ENCODE data around the gene TMUB1. TPM values are rescaled to one million over a fixed set of nuclear protein-coding genes. Genes with fewer than 3 reads are reported as not detected.

TMUB1 gene
- total RNA-seq, 1 donor, result 18.1 TPM

- no peaks in the 10 kb centered on the region for H3K4me1 ChIP-seq (ENCODE audit: insufficient read depth, low read length)
- no peak overlapping the region for H3K27ac ChIP-seq (ENCODE audit: low read depth, low read length)
- H4K20me1 ChIP-seq (ENCODE audit: insufficient read depth, low read length), result peaks cover 21% of the 10 kb centered on the region
- peaks cover 33% of the 10 kb centered on the region for H3K36me3 ChIP-seq (ENCODE audit: insufficient read depth, low read length)
- H3K27me3 ChIP-seq (ENCODE audit: insufficient read depth, low read length), result no peaks in the 10 kb centered on the region
- H3K79me2 ChIP-seq (ENCODE audit: insufficient read depth, low read length), result no peaks in the 10 kb centered on the region
- H2AFZ ChIP-seq (ENCODE audit: low read length), result no peak overlapping the region
- H3K4me3 ChIP-seq (ENCODE audit: insufficient read depth, low read length), result no peak overlapping the region
- DNase-seq (ENCODE audit: insufficient read length, low spot score, missing footprints), result peak; percentile 77
- no peaks in the 10 kb centered on the region for H3K9me3 ChIP-seq (ENCODE audit: low read depth, low read length)
- no peak overlapping the region for H3K4me2 ChIP-seq (ENCODE audit: insufficient read depth, low read length)
- TF ChIP-seq CTCF (IDR thresholded peaks at IDR 0.05; ENCODE audit: extremely low read depth, low read depth, low read length), result no peak
Measured at GRCh38 chr7:151131224-151131591, 47.9 kb upstream of the TMUB1 start.

GRCh38 chr7:151130741-151131157, 47.5 kb upstream of the TMUB1 start:
- H4K20me1 ChIP-seq (ENCODE audit: insufficient read depth, low read length), result peaks cover 21% of the 10 kb centered on the region

GRCh38 chr7:151129960-151130591, 46.8 kb upstream of the TMUB1 start:
- no peak for TF ChIP-seq CTCF (IDR thresholded peaks at IDR 0.05; ENCODE audit: extremely low read depth, low read depth, low read length)
- no peaks in the 10 kb centered on the region for H3K4me1 ChIP-seq (ENCODE audit: insufficient read depth, low read length)
- H3K79me2 ChIP-seq (ENCODE audit: insufficient read depth, low read length), result no peaks in the 10 kb centered on the region
- H3K36me3 ChIP-seq (ENCODE audit: insufficient read depth, low read length), result peaks cover 24% of the 10 kb centered on the region
- peak; percentile 80 for DNase-seq (ENCODE audit: insufficient read length, low spot score, missing footprints)
- no peak overlapping the region for H3K4me3 ChIP-seq (ENCODE audit: insufficient read depth, low read length)
- H3K27me3 ChIP-seq (ENCODE audit: insufficient read depth, low read length), result no peaks in the 10 kb centered on the region
- H3K9me3 ChIP-seq (ENCODE audit: low read depth, low read length), result no peaks in the 10 kb centered on the region
- H2AFZ ChIP-seq (ENCODE audit: low read length), result no peak overlapping the region
- no peak overlapping the region for H3K27ac ChIP-seq (ENCODE audit: low read depth, low read length)
- no peak overlapping the region for H3K4me2 ChIP-seq (ENCODE audit: insufficient read depth, low read length)
- H4K20me1 ChIP-seq (ENCODE audit: insufficient read depth, low read length), result peaks cover 23% of the 10 kb centered on the region

More at GRCh38 chr7:151130741-151131157, 47.5 kb upstream of the TMUB1 start:
- Histone ChIP-seq H3K27me3 (ENCODE audit: insufficient read depth, low read length) (no peaks in the 10 kb centered on the region), H3K9me3 (ENCODE audit: low read depth, low read length) (no peaks in the 10 kb centered on the region), H3K27ac (ENCODE audit: low read depth, low read length) (no peak overlapping the region), H3K79me2 (ENCODE audit: insufficient read depth, low read length) (no peaks in the 10 kb centered on the region), H3K36me3 (ENCODE audit: insufficient read depth, low read length) (peaks cover 31% of the 10 kb centered on the region), H3K4me1 (ENCODE audit: insufficient read depth, low read length) (no peaks in the 10 kb centered on the region), H3K4me3 (ENCODE audit: insufficient read depth, low read length) (no peak overlapping the region), H2AFZ (ENCODE audit: low read length) (no peak overlapping the region), H3K4me2 (ENCODE audit: insufficient read depth, low read length) (no peak overlapping the region)
- TF ChIP-seq CTCF (IDR thresholded peaks at IDR 0.05; ENCODE audit: extremely low read depth, low read depth, low read length), result no peak
- DNase-seq (ENCODE audit: insufficient read length, low spot score, missing footprints), result peak; percentile 73

GRCh38 chr7:151129117-151129959, 46.0 kb upstream of the TMUB1 start:
- no peaks in the 10 kb centered on the region for H3K79me2 ChIP-seq (ENCODE audit: insufficient read depth, low read length)
- no peak overlapping the region for H2AFZ ChIP-seq (ENCODE audit: low read length)
- H3K27ac ChIP-seq (ENCODE audit: low read depth, low read length), result no peak overlapping the region
- H3K36me3 ChIP-seq (ENCODE audit: insufficient read depth, low read length), result peaks cover 21% of the 10 kb centered on the region
- no peaks in the 10 kb centered on the region for H3K4me1 ChIP-seq (ENCODE audit: insufficient read depth, low read length)
- H3K4me2 ChIP-seq (ENCODE audit: insufficient read depth, low read length), result no peak overlapping the region
- H3K4me3 ChIP-seq (ENCODE audit: insufficient read depth, low read length), result no peak overlapping the region
- no peak for TF ChIP-seq CTCF (IDR thresholded peaks at IDR 0.05; ENCODE audit: extremely low read depth, low read depth, low read length)
- H3K9me3 ChIP-seq (ENCODE audit: low read depth, low read length), result no peaks in the 10 kb centered on the region
- H4K20me1 ChIP-seq (ENCODE audit: insufficient read depth, low read length), result peaks cover 27% of the 10 kb centered on the region
- peak; percentile 86 for DNase-seq (ENCODE audit: insufficient read length, low spot score, missing footprints)
- no peaks in the 10 kb centered on the region for H3K27me3 ChIP-seq (ENCODE audit: insufficient read depth, low read length)
